HUES64 (cell line): Measurements from ENCODE around the gene UBXN2A.
A peak's percentile ranks its signal among the peaks of the same experiment; 100 is the strongest.

Source experiments
- H3K27ac ChIP-seq: 2 replicates; pipeline ENCODE4 v1.7.0; 2013; ENCODE audit warnings: low read depth, low read length, inconsistent platforms
- H3K27me3 ChIP-seq: 2 replicates; pipeline ENCODE4 v1.6.1; 2013; ENCODE audit warnings: mild to moderate bottlenecking, low read length; ENCODE audit not compliant: insufficient read depth
- H3K36me3 ChIP-seq: 2 replicates; pipeline ENCODE4 v1.6.1; 2013; ENCODE audit warnings: mild to moderate bottlenecking, low read length; ENCODE audit not compliant: insufficient read depth
- H3K4me1 ChIP-seq: 2 replicates; pipeline ENCODE4 v1.6.1; 2013; ENCODE audit warnings: mild to moderate bottlenecking, low read length, moderate library complexity; ENCODE audit not compliant: insufficient read depth
- H3K4me3 ChIP-seq: 2 replicates; pipeline ENCODE4 v1.5.1; 2013; ENCODE audit warnings: mild to moderate bottlenecking, low read length, moderate library complexity
- H3K9ac ChIP-seq: 2 replicates; pipeline ENCODE4 v1.6.1; 2013; ENCODE audit warnings: mild to moderate bottlenecking, low read depth, low read length
- H3K9me3 ChIP-seq: 2 replicates; pipeline ENCODE4 v1.6.1; 2013; ENCODE audit warnings: low read depth, low read length; ENCODE audit not compliant: insufficient read depth
- WGBS: fragments of 150-250, 120-280 bp; methylation state at CpG from one replicate; pipeline ENCODE4 v1.1.7; 2013; ENCODE audit warnings: missing lambda C conversion rate; 5-methylcytosine and 5-hydroxymethylcytosine counted together

Gene UBXN2A

GRCh38 chr2:24048769-24049484 lies 108.7 kb downstream of the UBXN2A start:
- Histone ChIP-seq H3K4me3 (peak overlapping the region; percentile 91), H3K36me3 (0 out of 2 replicates have a peak, but pooled peaks cover under 1% of the 10 kb centered on the region), H3K27me3 (no peaks in the 10 kb centered on the region), H3K27ac (no peak overlapping the region), H3K9me3 (no peaks in the 10 kb centered on the region), H3K9ac (no peak overlapping the region), H3K4me1 (peaks cover 10% of the 10 kb centered on the region)
- 73% methylated on average over 22 of the region's 23 CpGs for whole genome bisulfite sequencing

GRCh38 chr2:24049485-24050021 lies 109.3 kb downstream of the UBXN2A start, which contains the start of gene FKBP1B:
Gene FKBP1B (plus strand): TSS chr2:24049741. CDS start chr2:24049850, 109 bp downstream.
- no peaks in the 10 kb centered on the region for H3K27me3 ChIP-seq

DNA sequence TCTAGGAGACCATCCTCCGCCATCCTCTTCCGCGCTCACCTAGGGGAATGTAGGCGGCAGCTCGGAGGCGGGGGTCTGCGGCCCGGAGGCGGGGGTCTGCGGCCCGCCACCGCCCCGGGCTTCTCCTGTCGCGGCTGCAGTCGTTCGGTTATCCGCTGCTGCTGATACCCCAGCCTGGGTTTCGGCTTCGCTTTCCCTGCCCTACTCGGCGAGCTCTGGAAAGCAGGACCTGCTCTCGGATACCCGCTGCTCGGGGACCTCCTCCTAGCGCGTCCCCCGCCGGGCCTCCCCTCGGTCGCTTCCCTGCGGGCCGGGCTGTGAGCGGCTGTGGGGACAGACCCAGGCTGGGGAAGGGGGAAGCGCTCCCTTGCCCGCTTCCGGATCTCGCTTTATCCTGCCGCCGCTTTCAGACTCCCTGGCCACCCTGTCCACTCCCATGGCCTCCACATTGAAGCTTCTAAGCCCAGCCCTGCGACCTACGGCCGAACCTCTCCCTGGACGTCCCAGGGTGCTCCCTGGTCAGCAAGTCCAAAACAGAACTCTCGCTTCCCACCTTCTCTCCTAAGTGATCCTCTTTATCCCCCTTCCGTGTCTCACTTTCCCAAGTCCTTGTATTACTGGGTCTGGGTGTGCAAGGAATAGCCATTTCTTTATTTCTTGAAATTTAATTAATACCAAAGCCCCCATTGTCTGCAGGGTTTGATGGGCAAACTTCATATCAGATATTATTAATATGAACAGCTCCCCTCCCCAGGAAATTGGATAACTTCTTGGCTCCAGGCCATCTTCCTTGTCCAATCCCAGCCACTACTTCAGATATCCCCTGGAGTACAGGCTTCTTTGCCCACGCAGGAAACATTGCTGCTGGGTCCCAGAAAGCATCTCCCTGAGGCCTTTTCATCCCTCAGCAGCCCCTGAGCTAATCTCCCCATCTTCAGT lies 110.0 kb downstream of the UBXN2A start:
- no peaks in the 10 kb centered on the region for H3K27me3 ChIP-seq
- H3K4me3 ChIP-seq, result peak overlapping the region; percentile 91
- H3K27ac ChIP-seq, result no peak overlapping the region; the same call in 1 of the 2 replicates
- WGBS, result 2% methylated on average over 46 of the region's 47 CpGs
- no peaks in the 10 kb centered on the region for H3K9me3 ChIP-seq
- peaks cover 10% of the 10 kb centered on the region; the same call in 1 of the 2 replicates for H3K36me3 ChIP-seq
- peaks cover 10% of the 10 kb centered on the region for H3K4me1 ChIP-seq
- peak overlapping the region; percentile 71 for H3K9ac ChIP-seq

More at GRCh38 chr2:24049485-24050021, 109.3 kb downstream of the UBXN2A start, which contains the start of gene FKBP1B:
- Histone ChIP-seq H3K9ac (peak within 1 kb of the TSS; percentile 71), H3K4me1 (peaks cover 10% of the 10 kb centered on the region), H3K9me3 (no peaks in the 10 kb centered on the region), H3K27ac (peak within 1 kb of the TSS; percentile 18; the same call in 1 of the 2 replicates), H3K4me3 (peak within 1 kb of the TSS; percentile 91), H3K36me3 (peaks cover 6% of the 10 kb centered on the region; the same call in 1 of the 2 replicates)
- under 1% methylated on average over 52 of the region's 52 CpGs for WGBS

- Histone ChIP-seq H3K27me3 (no peaks in the 10 kb centered on the region), H3K4me3 (no peak overlapping the region), H3K9me3 (no peaks in the 10 kb centered on the region), H3K27ac (no peak overlapping the region), H3K36me3 (peaks cover 15% of the 10 kb centered on the region), H3K4me1 (peaks cover 5% of the 10 kb centered on the region), H3K9ac (no peak overlapping the region)
- 92% methylated on average over 8 of the region's 8 CpGs for WGBS
Measured at GRCh38 chr2:24051833-24052232, 111.6 kb downstream of the UBXN2A start.

DNA sequence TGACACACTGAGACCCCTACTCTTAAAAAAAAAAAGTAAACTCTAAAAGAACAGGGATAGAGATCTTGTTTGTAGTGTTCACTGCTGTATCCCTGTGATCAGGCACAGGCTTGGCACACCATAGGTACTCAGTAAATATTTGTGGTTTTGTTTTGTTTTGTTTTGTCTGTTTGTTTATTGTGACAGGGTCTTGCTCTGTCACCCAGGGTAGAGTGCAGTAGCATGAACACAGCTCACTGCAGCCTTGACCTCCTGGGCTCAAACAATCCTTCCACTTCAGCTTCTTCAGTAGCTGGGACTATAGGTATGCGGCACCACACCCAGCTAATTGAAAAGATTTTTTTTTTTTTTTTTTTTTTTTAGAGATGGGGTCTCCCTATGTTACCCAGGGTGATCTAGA lies 112.7 kb downstream of the UBXN2A start:
- H3K9me3 ChIP-seq, result no peaks in the 10 kb centered on the region
- H3K27ac ChIP-seq, result no peak overlapping the region
- no peaks in the 10 kb centered on the region for H3K27me3 ChIP-seq
- H3K4me1 ChIP-seq, result peaks cover 5% of the 10 kb centered on the region
- WGBS, result 80% methylated on average over 1 of the region's 1 CpG
- H3K4me3 ChIP-seq, result no peak overlapping the region
- peaks cover 15% of the 10 kb centered on the region for H3K36me3 ChIP-seq
- no peak overlapping the region for H3K9ac ChIP-seq
